ENCODE results near the gene MIPOL1. TPM values are rescaled to one million over a fixed set of nuclear protein-coding genes. Genes with fewer than 3 reads are reported as not detected.
"Not testable (repeated sequence)": the region's sequence is repeated elsewhere in the genome, so short reads cannot be mapped to it uniquely, and the experiment has no call there.

MIPOL1 gene
- total RNA-seq, 1 donor from 2014 or later: 24.8 TPM

GRCh38 chr14:37545174-37545573 lies 347.4 kb downstream of the MIPOL1 start:
- no peak for DNase-seq (ENCODE audit: extremely low spot score in 2 of 2)
- TF ChIP-seq POLR2A (IDR thresholded peaks at IDR 0.05) (no peak), POLR2AphosphoS5 (IDR thresholded peaks at IDR 0.05; ENCODE audit: insufficient read depth in 1 of 2, low read depth in 1 of 2) (no peak)
- TF ChIP-seq, protein P1, sequence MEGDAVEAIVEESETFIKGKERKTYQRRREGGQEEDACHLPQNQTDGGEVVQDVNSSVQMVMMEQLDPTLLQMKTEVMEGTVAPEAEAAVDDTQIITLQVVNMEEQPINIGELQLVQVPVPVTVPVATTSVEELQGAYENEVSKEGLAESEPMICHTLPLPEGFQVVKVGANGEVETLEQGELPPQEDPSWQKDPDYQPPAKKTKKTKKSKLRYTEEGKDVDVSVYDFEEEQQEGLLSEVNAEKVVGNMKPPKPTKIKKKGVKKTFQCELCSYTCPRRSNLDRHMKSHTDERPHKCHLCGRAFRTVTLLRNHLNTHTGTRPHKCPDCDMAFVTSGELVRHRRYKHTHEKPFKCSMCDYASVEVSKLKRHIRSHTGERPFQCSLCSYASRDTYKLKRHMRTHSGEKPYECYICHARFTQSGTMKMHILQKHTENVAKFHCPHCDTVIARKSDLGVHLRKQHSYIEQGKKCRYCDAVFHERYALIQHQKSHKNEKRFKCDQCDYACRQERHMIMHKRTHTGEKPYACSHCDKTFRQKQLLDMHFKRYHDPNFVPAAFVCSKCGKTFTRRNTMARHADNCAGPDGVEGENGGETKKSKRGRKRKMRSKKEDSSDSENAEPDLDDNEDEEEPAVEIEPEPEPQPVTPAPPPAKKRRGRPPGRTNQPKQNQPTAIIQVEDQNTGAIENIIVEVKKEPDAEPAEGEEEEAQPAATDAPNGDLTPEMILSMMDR (IDR thresholded peaks at IDR 0.05): no peak
- Histone ChIP-seq H3K27me3 (no peaks in the 10 kb centered on the region), H3K36me3 (no peaks in the 10 kb centered on the region), H3K4me1 (no peaks in the 10 kb centered on the region), H3K4me3 (no peak overlapping the region), H3K9me3 (no peaks in the 10 kb centered on the region), H3K27ac (no peak overlapping the region)
- intact Hi-C loops (cut with DNase I): no loop called here

GRCh38 chr14:37546621-37547447 lies 349.1 kb downstream of the MIPOL1 start:
- H3K4me1 ChIP-seq: no peaks in the 10 kb centered on the region
- H3K4me3 ChIP-seq: no peak overlapping the region
- no peaks in the 10 kb centered on the region for H3K9me3 ChIP-seq
- H3K27me3 ChIP-seq: no peaks in the 10 kb centered on the region
- intact Hi-C loops (cut with DNase I): no loop called here
- no peak for TF ChIP-seq POLR2A (IDR thresholded peaks at IDR 0.05)
- TF ChIP-seq POLR2AphosphoS5 (IDR thresholded peaks at IDR 0.05; ENCODE audit: insufficient read depth in 1 of 2, low read depth in 1 of 2): no peak
- TF ChIP-seq, protein P1 (IDR thresholded peaks at IDR 0.05): no peak
- no peak overlapping the region for H3K27ac ChIP-seq
- no peak for DNase-seq (ENCODE audit: extremely low spot score in 2 of 2)
- no peaks in the 10 kb centered on the region for H3K36me3 ChIP-seq

DNA sequence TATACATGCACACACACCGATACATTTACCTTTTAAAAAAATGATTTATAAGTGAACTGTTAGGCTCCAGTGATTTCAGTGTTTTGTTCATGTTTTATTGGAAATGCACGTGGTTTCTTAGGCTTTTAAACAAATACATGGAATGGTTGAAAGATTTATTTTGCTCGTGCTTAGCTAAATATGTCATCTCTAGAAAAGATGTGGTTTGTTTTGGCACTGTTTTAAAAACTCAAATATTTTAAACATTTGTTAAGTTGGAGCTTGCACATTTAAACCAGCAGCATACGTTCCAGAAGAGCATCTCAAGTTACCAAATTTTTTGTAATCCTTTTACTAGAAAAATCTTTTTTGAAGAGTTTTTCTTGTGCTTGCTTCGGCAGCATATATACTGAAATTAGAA lies 352.8 kb downstream of the MIPOL1 start:
- H3K36me3 ChIP-seq: no peaks in the 10 kb centered on the region

GRCh38 chr14:37551119-37551518 lies 353.4 kb downstream of the MIPOL1 start:
- intact Hi-C loops (cut with DNase I): no loop called here
- no peaks in the 10 kb centered on the region for H3K9me3 ChIP-seq
- H3K27me3 ChIP-seq: no peaks in the 10 kb centered on the region
- no peak for TF ChIP-seq POLR2A (IDR thresholded peaks at IDR 0.05)
- no peaks in the 10 kb centered on the region for H3K36me3 ChIP-seq
- H3K4me1 ChIP-seq: no peaks in the 10 kb centered on the region
- no peak overlapping the region for H3K27ac ChIP-seq
- DNase-seq (ENCODE audit: extremely low spot score in 2 of 2): no peak
- H3K4me3 ChIP-seq: no peak overlapping the region

More for the DNA sequence above, 352.8 kb downstream of the MIPOL1 start:
- H3K27me3 ChIP-seq: no peaks in the 10 kb centered on the region
- intact Hi-C loops (cut with DNase I): no loop called here
- no peaks in the 10 kb centered on the region for H3K9me3 ChIP-seq
- no peaks in the 10 kb centered on the region for H3K4me1 ChIP-seq
- DNase-seq (ENCODE audit: extremely low spot score in 2 of 2): no peak
- H3K4me3 ChIP-seq: no peak overlapping the region
- H3K27ac ChIP-seq: no peak overlapping the region
- TF ChIP-seq, protein P1 (IDR thresholded peaks at IDR 0.05): no peak
- TF ChIP-seq POLR2AphosphoS5 (IDR thresholded peaks at IDR 0.05; ENCODE audit: insufficient read depth in 1 of 2, low read depth in 1 of 2) (no peak), POLR2A (IDR thresholded peaks at IDR 0.05) (no peak)

DNA sequence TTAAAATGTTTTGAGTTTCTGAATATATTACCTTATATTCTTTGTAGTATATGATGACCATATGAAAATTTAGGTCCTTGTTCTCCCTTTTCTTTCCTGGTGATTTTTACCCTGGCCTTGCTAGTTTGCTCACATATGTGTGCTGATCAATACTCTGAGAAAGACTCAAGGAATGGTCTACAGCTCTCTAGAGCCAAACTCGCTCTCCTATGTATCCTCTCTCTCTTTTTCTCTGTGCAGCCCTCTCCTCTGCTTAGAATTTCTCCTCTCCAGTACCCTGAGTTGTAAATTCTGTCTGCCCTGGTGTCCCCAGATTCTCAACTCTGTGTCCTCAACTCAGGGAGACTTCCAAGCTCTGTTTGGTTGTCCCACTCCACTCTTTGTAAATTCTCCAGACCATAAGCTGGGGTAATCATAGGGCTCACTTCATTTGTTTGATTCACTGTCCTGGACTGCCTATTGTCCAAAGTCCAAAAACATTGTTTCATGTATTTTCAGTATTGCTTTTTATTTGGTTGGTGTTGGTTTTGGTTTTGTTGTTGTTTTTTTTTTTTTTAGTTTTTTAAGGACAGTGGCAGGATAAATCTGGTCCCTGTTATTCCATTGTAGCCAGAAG lies 356.3 kb downstream of the MIPOL1 start:
- H3K9me3 ChIP-seq: no peaks in the 10 kb centered on the region
- no peak overlapping the region for H3K27ac ChIP-seq
- intact Hi-C loops (cut with DNase I): no loop called here
- H3K4me3 ChIP-seq: no peak overlapping the region
- no peaks in the 10 kb centered on the region for H3K36me3 ChIP-seq
- no peaks in the 10 kb centered on the region for H3K4me1 ChIP-seq
- no peaks in the 10 kb centered on the region for H3K27me3 ChIP-seq
- DNase-seq (ENCODE audit: extremely low spot score in 2 of 2): no peak
- TF ChIP-seq POLR2A (IDR thresholded peaks at IDR 0.05) (no peak), POLR2AphosphoS5 (IDR thresholded peaks at IDR 0.05; ENCODE audit: insufficient read depth in 1 of 2, low read depth in 1 of 2) (no peak)
- TF ChIP-seq, protein P1 (IDR thresholded peaks at IDR 0.05): no peak

DNA sequence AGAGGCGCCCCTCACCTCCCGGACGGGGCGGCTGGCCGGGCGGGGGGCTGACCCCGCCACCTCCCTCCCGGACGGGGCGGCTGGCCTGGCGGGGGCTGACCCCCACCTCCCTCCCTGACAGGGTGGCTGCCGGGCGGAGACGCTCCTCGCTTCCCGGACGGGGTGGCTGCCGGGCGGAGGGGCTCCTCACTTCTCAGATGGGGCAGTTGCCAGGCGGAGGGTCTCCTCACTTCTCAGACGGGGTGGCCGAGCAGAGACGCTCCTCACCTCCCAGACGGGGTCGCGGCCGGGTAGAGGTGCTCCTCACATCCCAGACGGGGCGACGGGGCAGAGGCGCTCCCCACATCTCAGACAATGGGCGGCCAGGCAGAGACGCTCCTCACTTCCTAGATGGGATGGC lies 357.9 kb downstream of the MIPOL1 start:
- H3K9me3 ChIP-seq; H3K27ac ChIP-seq; intact Hi-C loops (cut with DNase I); H3K36me3 ChIP-seq; H3K27me3 ChIP-seq; DNase-seq (ENCODE audit: extremely low spot score in 2 of 2); H3K4me3 ChIP-seq; H3K4me1 ChIP-seq: not testable (repeated sequence)

Data from vagina (tissue), 2 donors.